ENCODE measurements around the gene INMT. TPM values are rescaled to one million over a fixed set of nuclear protein-coding genes. Genes with fewer than 3 reads are reported as not detected.
A peak's percentile ranks its signal among the peaks of the same experiment; 100 is the strongest.
"Not testable (repeated sequence)": the region's sequence is repeated elsewhere in the genome, so short reads cannot be mapped to it uniquely, and the experiment has no call there.

Gene INMT
- 0.13 TPM for polyA plus RNA-seq (2013, experiment 1 of 2; ENCODE audit: insufficient read length)
- polyA plus RNA-seq (2013, experiment 2 of 2; ENCODE audit: insufficient read length), result 1.3 TPM

GRCh38 chr7:30751696-30752273, at the start of gene INMT:
INMT (plus strand) TSS chr7:30752135; CDS start chr7:30752151, 16 bp downstream.
- DNase-seq, result no peak

- no peak for DNase-seq
These were observed 49.7 kb upstream of the INMT start for GRCh38 chr7:30702200-30702599.

GRCh38 chr7:30703756-30704155, 48.2 kb upstream of the INMT start:
- DNase-seq, result no peak

GRCh38 chr7:30705008-30705407, 46.9 kb upstream of the INMT start:
- no peak for DNase-seq

DNA sequence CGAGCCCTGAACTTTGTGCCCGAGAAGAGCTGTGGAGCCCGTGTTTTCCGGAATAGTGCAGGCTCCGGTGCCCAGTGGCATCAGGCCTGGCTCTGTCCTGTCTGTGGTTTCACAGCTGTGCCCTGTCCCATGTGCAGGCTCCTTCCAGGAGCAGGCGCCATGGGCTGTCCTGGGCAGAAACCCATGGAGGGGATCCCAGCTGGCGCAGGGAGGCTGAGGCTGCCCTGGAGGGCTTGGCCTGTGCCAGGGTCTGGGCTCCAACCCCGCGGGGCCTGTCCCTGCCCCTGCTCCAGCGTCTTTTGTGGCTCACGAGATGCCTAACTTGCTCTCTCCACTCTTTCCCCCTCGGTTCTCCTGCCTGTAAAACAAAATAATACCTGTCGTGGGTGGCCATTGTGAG, 46.3 kb upstream of the INMT start:
- DNase-seq, result no peak

- DNase-seq, result no peak
These were observed 45.6 kb upstream of the INMT start for GRCh38 chr7:30706316-30706715.

DNA sequence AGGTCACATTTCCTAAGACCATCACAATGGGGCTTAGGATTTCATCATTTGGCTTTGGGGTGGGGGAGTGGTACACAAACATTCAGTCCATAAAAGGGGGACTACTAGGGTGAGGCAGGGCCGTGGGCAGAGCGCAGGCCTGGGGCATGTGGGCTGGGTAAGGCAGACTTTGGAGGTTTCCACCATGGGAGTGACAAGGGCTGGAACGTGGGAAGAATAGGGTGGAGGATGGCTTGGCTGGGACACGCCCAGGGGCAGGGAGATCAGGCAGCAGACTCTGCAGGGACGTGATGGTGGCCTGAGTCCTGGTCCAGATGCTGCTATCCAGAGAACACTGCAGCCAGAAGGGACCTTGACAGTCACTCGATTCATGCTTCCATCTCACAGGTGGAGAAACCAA, 45.0 kb upstream of the INMT start:
- no peak for DNase-seq

GRCh38 chr7:30707391-30708357, 44.3 kb upstream of the INMT start:
- no peak for DNase-seq

DNA sequence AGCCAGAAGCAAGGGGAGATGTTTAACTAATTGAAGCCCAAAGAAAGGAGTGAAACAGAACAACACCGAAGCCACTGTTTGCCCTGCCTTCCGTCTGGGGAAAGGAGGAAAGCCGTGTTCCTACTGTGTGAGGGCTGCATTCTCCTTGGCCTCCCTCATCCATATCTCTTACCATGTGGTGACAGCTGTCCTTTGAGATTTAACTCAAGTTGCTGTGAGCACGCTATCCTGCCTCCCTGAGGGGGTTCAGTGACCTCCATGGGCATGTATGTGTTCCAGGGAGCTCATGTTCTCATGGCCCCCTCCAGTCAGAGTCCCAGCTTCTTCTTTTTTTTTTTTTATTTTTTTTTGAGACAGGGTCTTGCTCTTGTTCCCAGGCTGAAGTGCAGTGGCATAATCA, 43.5 kb upstream of the INMT start:
- DNase-seq, result peak; percentile 11

DNA sequence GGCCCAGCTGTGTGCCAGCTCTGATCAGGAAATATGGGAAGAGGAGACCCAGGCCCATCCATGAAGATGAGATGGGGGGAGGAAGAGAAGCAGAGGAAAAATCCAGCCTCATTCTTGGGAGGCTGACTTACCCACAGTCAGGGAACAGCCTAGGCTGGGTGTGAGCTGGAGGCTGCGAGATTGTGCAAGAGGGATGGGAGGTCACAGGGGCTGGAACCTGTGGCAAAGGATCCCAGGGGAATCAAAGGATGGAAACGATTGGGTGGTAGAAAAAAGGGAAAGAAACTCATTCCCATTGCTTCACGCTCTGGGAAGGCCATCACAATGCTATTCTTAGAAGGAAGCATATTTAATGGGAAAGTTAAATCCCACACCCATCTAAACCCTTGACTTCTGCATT, 43.0 kb upstream of the INMT start:
- peak; percentile 16 for DNase-seq

DNA sequence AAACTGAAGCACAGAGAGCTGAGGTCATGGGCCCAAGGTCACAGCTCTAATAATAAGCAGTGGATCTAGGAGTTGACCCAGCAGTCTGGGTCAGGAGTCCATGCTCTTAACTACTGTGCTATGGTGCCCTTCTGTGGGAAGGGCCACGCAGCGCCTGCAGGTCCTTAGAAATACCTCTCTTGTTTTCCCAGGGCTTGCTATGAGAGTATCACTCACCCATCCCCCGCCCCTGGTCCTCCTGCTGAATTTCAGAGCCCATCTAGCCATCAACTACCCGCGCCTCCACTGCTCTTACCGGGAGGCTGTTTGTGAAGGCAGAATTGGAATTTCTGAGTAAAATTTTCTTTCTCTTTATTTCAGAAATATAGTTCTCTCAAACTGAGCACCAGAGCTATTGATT, 42.4 kb upstream of the INMT start:
- DNase-seq, result no peak

- peak; percentile 11 for DNase-seq
These were observed 41.3 kb upstream of the INMT start for GRCh38 chr7:30710669-30711068.

- no peak for DNase-seq
These were observed 38.5 kb upstream of the INMT start for GRCh38 chr7:30713392-30713791.

DNA sequence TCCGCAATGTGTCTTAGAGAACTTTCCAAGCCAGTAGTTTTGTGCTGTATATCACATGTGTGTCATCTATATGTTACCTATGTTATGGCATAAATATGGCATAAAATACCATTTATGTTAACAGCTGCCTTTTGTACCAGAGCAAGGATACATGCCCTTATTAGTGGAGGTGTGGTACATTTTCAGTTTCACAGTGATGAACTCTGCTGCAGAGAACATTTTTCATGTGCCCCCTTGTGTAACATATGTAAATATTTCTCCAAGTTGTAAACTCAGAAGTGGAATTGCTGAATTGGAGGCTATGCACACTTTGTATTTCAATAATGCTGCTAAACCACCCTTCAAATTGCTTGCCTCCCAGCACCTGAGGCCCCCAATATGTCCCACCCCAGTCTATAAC, 37.8 kb upstream of the INMT start:
- DNase-seq, result no peak

GRCh38 chr7:30717181-30717580, 34.8 kb upstream of the INMT start:
- DNase-seq, result no peak

- DNase-seq, result not testable (repeated sequence)
These were observed 32.5 kb upstream of the INMT start for GRCh38 chr7:30719434-30719833.

DNA sequence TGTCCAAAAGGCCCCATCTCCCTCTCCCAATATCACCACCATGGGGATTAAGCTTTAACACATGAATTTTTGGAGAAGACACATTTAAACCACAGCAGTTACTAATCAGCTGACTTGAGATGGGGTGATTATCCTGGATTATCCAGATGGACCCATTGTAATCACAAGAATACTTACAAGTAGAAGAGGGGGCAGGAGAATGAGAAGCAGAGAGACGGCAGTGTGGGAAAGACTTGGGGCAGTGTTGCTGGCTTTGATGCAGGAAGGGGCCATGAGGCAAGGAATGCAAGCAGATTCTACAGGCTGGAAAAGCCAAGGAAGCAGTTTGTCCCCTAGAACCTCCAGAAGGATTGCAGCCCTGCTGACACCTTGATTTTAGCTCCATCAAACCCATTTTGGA, 30.7 kb upstream of the INMT start:
- DNase-seq, result no peak

DNA sequence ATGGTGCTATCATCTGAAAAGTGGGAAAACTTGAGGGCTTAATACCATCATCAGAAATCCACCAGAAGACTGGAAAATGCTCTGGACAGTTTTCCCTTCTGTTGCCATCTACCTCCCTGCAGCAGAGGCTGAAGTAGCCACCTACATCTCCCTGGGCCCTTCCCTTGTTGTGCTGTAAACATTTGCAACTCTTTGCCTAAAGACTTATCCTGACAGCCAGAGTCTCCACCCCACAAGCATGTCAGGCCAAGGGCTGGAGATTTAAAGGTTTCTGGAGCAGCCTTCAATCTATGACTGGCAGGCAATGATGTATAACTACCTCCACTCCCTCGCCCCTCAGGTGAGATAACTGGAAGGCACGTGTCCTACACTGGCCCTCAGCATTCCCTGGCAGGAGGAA, 29.7 kb upstream of the INMT start:
- DNase-seq, result no peak

GRCh38 chr7:30722671-30723070, 29.3 kb upstream of the INMT start:
- DNase-seq, result no peak

DNA sequence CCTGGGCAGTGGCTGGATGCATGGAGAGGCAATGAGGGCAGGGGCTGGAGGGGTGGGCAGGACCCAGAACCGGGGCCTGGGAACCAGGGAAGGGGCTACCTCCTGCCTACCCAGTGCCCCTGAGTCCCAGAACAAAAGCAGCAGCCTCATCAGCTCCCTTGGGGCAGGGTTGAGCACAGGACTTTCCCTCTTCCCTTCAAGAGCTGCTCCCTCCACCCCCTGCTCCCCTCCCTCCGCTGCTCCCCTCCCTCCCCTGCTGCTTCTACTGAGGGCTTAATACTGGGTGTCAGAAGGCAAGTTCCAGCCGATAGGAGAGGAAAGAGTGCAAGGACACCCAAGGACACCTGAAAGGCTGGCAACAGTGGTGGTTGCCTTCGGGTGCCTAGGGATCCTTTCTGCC, 28.2 kb upstream of the INMT start:
- DNase-seq, result no peak

GRCh38 chr7:30726296-30727006, 25.5 kb upstream of the INMT start:
- no peak for DNase-seq

GRCh38 chr7:30727061-30727945, 24.6 kb upstream of the INMT start:
- peak; percentile 35 for DNase-seq
